HTR-8/SVneo (cell line): ENCODE measurements around the gene CENATAC.
"Not testable (repeated sequence)": the region's sequence is repeated elsewhere in the genome, so short reads cannot be mapped to it uniquely, and the experiment has no call there.

Experiments used
- DNase-seq: peaks from one replicate; pipeline ENCODE4 v3.0.0; 2011; ENCODE audit warnings: low spot score, mixed read lengths; ENCODE audit not compliant: insufficient read length
- FAIRE-seq: peaks from 2 replicates; lab custom pipeline; 2011; peaks lifted over from hg19 to GRCh38; lab: Jason Lieb, UNC

Gene CENATAC

DNA sequence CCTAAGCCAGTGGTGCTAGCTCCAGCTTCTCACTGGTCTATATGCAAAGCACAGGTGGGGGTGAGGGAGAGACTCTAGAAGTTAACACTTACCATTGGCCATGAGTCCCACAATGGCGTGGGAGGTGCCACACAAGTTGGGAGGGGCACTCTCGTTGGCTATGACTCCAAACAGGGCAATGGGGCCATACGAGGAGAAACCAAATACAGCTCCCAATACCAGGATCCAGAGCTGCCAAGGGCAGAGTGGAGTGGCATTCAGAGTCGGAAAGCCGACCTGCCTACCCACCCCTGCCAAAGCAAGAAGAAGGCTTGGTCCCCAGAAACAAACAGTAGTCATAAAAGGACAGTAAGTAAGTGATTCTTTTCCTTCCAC, 27.1 kb downstream of the CENATAC start:
- FAIRE-seq, result no peak
- no peak for DNase-seq

GRCh38 chr11:119025541-119025940, 27.6 kb downstream of the CENATAC start:
- no peak for FAIRE-seq
- no peak for DNase-seq

DNA sequence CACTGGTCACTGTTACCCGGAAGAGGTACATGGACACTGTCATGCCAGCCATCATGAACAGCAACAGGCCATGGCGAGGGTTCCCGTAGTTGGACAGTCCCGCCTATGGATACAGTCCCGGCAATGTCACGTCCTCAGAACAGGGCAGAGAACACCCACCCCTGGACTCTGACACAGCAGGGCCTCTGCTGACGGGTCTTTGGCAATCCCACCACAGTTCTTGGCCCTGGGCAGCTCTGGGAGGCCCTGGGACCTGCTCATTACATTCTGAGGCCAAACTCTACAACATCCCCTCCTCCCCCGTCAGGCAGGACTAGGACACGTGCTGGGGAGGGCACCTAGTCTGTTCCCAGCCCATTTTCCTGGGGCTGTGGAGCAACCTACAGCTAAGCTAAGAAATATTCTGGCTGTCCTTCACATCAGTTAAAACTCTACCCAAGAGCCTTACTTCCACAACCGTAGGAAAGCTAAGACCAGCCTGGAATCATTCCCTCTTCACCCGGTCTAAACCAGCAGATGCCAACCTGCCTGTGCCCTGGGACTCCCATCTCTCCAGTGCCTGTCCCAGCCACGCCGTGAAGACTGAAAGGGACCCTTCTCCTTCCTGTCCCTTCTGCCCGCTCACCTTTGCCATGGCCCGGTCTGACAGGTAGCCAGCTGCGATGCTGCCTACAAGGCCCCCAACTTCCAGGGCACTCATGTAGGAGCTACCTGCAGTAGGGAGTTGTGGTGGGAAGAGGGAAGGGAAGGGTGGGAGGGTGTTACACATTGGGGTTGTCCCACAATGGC, 28.2 kb downstream of the CENATAC start:
- no peak for FAIRE-seq
- no peak for DNase-seq

DNA sequence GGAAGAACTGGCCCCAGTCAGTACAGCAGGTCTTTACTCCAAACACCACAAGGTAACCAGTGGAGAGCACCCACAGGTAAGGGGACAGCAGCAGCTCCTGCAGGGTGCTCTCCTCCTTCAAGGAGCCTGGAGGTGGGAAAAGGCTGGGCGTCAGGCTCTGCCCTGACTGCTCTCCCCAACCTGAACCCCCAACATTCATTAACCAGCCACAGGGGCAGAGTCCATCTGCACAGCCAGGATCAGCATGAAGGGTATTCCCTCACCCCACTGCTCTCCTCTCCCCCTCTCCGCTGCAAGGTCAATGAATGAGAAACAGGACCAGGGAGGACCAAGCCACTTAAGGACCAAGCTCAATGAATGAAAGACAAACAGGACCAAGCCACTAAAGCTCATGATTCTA, 29.0 kb downstream of the CENATAC start:
- no peak for FAIRE-seq
- DNase-seq, result no peak

DNA sequence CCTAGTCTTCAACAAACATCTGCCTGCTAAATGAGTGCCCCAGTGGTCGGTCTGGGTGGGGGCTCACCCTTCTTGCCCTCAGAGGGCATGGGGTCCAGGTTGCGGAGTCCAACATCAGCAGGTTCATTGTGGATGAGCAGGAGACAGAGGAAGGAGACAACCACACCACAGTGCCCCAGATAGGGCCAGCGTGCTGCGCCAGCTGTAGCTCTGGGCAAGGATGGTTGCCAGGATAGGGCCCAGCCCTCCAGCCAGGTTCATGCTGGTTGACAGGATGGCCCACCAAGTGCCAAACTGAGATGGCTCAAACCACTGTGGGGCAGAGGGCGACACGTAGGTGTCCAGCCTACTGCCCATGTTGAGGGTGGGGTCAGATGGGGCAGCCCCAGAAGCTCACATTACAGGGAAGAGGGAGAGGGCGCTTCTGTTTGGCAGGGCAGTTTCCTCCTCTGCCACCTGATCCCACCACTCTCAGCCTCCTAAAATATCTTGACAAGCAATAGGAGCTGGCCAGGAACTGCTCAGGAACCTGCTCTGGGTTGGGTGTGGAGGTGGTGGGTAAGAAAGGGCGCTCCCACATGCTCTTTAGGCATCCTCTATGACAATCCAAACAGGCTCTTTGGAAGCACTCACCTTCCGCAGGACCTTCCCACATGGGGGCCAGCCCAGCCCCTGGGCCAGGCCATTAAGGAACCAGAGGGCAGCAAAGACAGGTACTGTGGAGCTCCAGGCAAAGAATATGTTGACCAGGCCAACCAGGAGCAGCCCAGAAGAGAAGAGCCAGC, 29.8 kb downstream of the CENATAC start:
- DNase-seq, result no peak
- FAIRE-seq, result no peak

- DNase-seq (no peak), FAIRE-seq (no peak)
Observed at GRCh38 chr11:119028346-119029068, 30.6 kb downstream of the CENATAC start.

DNA sequence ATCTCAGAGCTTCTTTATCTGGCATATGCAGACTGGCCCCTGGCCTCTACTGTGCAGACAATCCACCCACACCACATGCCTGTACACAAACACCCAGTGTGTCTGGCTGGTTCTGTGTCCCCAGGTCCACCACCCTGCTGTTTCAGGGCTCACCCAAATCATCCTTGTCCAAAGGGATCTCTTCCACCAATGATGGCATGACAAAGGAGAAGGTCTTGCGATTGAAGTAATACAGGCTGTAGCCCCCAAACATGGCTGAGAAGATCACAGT, 31.1 kb downstream of the CENATAC start:
- FAIRE-seq (no peak), DNase-seq (no peak)

DNA sequence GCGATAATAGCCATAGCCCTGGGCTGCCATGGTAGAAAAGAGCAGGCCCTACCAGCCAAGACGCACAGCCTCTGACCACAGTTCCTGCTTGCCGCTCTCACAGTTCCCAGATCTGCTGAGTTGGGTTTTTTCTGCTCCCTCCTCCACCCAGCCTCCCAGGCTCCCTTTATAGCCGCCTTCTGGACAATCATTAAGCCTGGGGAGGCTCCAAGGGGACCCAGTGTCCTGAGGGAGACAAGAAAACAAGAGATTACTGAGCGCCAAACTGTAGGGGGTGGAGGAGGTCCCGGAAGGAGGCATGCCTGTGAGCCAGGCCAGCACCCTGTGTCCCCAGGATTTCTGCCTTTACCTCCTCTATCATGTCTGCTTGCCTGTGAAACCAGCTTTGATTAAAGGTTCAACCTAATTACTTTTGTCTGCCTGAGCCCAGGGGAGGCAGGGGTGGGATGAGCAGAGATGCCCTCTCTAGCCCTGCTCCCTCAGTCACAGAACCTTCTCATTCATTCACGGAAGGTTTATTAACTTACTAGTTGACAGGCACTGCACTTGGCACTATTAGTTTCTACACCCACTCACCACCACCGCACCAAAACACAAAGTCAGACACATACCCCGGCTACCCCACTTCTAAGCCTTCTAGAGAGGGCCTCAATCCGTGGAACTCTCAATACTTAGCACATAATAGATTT, 31.5 kb downstream of the CENATAC start:
- FAIRE-seq, result no peak

DNA sequence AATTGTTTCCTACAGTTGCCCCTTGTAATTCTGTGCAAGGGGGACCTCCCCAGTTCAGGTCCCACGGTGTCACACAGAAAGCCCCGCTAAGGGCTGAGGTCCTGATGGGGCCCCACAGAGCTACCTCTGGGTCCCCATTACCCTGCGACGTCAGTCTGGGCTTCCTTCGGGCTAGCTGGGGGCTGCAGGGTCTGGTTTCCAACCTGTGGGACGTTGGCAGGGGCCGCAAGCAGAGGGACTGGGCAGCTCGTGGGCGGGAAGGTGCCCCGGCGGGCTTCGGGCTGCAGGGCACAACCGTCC, 32.0 kb downstream of the CENATAC start:
- FAIRE-seq (no peak), DNase-seq (no peak)

More for the DNA sequence above, 31.5 kb downstream of the CENATAC start:
- no peak for DNase-seq

- DNase-seq, result peak; percentile 98
- FAIRE-seq, result peak; percentile 98
Observed at GRCh38 chr11:119030329-119031047, 32.5 kb downstream of the CENATAC start, which contains the start of gene SLC37A4. Gene SLC37A4, minus strand, starts transcription at chr11:119030877.

DNA sequence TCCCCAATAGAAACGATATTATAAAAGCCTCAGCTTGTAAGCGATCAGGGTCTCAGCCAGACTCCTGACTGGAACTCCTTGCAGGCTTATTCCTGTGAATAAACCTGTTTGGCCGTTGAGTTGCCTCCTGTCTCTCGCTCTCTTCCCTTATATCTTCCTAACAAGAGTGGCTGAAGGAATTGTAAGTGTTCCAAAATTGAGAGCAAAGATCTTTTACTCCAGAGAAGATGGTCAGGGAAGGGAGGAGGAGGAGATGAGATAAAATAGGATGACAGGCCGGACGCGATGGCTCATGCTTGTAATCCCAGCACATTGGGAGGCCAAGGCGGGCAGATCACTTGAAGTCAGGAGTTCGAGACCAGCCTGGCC, 34.0 kb downstream of the CENATAC start:
- FAIRE-seq (no peak), DNase-seq (no peak)

DNA sequence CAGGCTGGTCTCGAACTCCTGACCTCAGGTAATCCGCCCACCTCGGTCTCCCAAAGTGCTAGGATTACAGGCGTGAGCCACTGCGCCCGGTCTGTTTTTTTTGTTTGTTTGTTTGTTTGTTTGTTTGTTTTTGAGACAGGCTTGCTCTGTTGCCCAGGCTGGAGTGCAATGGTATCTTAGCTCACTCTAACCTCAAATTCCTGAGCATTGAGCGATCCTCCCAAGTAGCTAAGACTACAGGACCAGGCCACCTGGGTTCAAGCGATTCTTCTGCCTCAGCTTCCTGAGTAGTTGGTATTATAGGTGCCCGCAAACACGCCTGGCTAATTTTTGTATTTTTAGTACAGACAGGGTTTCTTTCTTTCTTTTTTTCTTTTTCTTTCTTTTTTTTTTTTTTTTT, 35.5 kb downstream of the CENATAC start:
- FAIRE-seq, DNase-seq: not testable (repeated sequence)

DNA sequence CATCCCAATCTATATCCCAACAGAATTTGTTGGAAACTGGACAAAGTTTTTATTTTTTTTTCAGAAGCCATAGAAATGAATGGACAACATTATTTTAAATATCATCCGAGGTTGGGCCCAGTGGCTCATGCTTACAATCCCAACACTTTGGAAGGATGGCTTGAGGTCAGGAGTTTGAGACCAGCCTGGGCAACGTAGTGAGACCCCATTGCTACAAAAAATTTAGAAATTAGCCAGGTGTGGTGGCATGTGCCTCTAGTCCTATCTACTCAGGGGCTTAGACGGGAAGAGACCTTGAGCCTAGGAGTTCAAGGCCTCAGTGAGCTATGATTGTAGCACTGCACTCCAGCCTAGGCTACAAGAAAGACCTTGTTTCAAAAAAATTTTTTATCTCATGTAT, 36.9 kb downstream of the CENATAC start:
- DNase-seq, result no peak
- FAIRE-seq, result no peak

DNA sequence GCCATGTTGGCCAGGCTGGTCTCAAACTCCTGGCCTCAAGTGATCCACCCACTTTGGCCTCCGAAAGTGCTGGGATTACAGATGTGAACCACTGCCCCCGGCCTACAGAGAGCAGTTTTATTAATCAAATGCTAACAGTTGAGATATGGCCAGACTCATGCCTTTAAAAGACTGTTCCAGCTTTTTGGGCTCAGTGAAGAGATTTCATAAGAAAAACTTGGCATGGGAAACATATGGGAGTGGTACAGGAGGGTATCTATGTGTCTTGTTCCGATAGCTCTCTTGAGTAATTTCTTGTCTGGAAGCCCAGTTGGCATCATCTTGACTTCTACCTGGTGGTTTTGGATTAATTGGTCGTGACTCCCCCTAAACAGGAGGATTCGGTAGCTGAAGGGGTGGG, 40.9 kb downstream of the CENATAC start:
- DNase-seq (no peak), FAIRE-seq (no peak)

GRCh38 chr11:119039471-119039870, 41.5 kb downstream of the CENATAC start:
- not testable (repeated sequence) for FAIRE-seq

GRCh38 chr11:119041821-119042514, 44.0 kb downstream of the CENATAC start:
- no peak for DNase-seq
- FAIRE-seq, result no peak

More at GRCh38 chr11:119039471-119039870, 41.5 kb downstream of the CENATAC start:
- DNase-seq, result not testable (repeated sequence)

DNA sequence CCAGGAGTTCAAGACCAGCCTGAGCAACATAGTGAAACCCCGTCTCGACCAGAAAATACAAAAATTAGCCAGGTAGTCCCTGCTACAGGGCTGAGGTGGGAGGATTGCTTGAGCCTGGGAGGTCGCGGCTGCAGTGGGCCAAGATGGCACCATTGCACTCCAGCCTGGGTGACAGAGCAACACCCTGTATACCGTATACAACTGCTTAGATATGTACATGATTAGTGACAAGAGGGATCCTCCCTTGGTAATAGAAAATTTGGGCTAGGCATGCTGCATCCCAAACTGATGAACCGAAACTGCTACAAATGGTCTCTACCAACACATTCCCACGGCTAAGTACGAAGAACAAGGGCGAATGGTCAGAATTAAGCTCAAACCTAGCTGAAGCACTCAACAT, 45.0 kb downstream of the CENATAC start:
- DNase-seq, result no peak
- FAIRE-seq, result no peak

- DNase-seq (no peak), FAIRE-seq (no peak)
Observed at GRCh38 chr11:119044708-119045107, 46.8 kb downstream of the CENATAC start.

DNA sequence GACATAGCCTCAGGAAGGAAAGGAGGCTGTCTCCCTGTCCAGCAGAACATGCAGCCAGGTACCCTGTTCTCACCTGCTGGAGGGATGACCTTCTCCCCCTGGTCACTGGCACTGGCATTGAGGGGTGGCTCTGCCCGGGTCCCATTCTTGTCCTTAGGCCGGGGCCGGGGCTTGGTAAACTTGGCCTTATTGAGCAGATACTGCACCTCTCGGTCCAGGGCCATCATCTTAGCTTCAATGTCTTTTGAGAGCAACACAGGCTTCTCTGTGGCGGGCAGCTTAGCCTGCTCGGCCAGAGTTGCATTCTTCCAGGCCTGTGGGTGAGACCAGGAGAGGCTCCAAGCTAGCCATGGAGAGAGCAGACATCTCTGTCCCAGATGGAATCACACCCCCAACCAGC, 48.6 kb downstream of the CENATAC start:
- FAIRE-seq (no peak), DNase-seq (no peak)
